ENCODE data around the gene AFP. TPM values are rescaled to one million over a fixed set of nuclear protein-coding genes. Genes with fewer than 3 reads are reported as not detected.

AFP gene
- total and polyA plus RNA-seq, 2 of the 13 experiments (the other 11 are each of a cell fraction or from before 2014, with no cell fraction given): 9,434 to 13,105 TPM

- TF ChIP-seq GATA4 (IDR thresholded peaks at IDR 0.05; ENCODE audit: borderline replicate concordance, low read depth) (peak; percentile 83; the same call in 1 of the 2 replicates), TCF7 (IDR thresholded peaks at IDR 0.05; ENCODE audit: low read depth) (peak; percentile 72), NR1H2 (CRISPR knock-in tag; IDR thresholded peaks at IDR 0.05; ENCODE audit: borderline replicate concordance, low read depth) (no peak), DRAP1 (CRISPR knock-in tag; IDR thresholded peaks at IDR 0.05) (peak; percentile 43; the same call in 1 of the 2 replicates), CEBPZ (IDR thresholded peaks at IDR 0.05; ENCODE audit: low read length) (no peak), ZBTB10 (CRISPR knock-in tag; IDR thresholded peaks at IDR 0.05; ENCODE audit: borderline replicate concordance) (no peak), HNF1B (CRISPR knock-in tag; IDR thresholded peaks at IDR 0.05) (no peak), SAP130 (CRISPR knock-in tag; IDR thresholded peaks at IDR 0.05; ENCODE audit: low read depth) (peak; percentile 51), KLF16 (CRISPR knock-in tag; IDR thresholded peaks at IDR 0.05) (0 out of 4 replicates have a peak, but pooled peaks of 1 of the 2 experiments have one; percentile 29), SP5 (CRISPR knock-in tag; IDR thresholded peaks at IDR 0.05; ENCODE audit: borderline replicate concordance, low read depth) (no peak), TBX2 (CRISPR knock-in tag; IDR thresholded peaks at IDR 0.05; ENCODE audit: borderline replicate concordance) (0 out of 2 replicates have a peak, but pooled peaks have one; percentile 17), MED1 (CRISPR knock-in tag; IDR thresholded peaks at IDR 0.05) (peak; percentile 93), ZNF781 (CRISPR knock-in tag; IDR thresholded peaks at IDR 0.05; ENCODE audit: borderline replicate concordance, not compliant biosample characterization) (no peak), ZNF83 (CRISPR knock-in tag; IDR thresholded peaks at IDR 0.05; ENCODE audit: borderline replicate concordance) (no peak), MED13 (CRISPR knock-in tag; IDR thresholded peaks at IDR 0.05) (peak; percentile 67; the same call in 1 of the 2 replicates), FOXO1 (CRISPR knock-in tag; IDR thresholded peaks at IDR 0.05) (peak; percentile 73; the same call in 1 of the 2 replicates), NCOA2 (CRISPR knock-in tag; IDR thresholded peaks at IDR 0.05) (peak; percentile 92), ZBTB14 (CRISPR knock-in tag; IDR thresholded peaks at IDR 0.05) (no peak), IRF2 (CRISPR knock-in tag; IDR thresholded peaks at IDR 0.05) (peak; percentile 55; the same call in 1 of the 2 replicates), ZGPAT (CRISPR knock-in tag; IDR thresholded peaks at IDR 0.05) (peak; percentile 70)
Observed at GRCh38 chr4:73388887-73389286, 47.1 kb upstream of the AFP start (continued).
